Muscle of arm (tissue), 14 donors: ENCODE results near the gene CPS1. TPM values are rescaled to one million over a fixed set of nuclear protein-coding genes. Genes with fewer than 3 reads are reported as not detected.

ENCODE experiments used
- DNase-seq: peaks from one replicate; pipeline ENCODE4 v3.0.0-alpha.2; 2013
- long read RNA-seq, 11 donors: transcript quantifications; one replicate each; lab custom pipeline, GENCODE V29; 2026
- polyA plus RNA-seq, 12 donors: library from polyadenylated mRNA; unstranded; fragments of 120-200 nt; gene quantifications; one replicate each; pipeline ENCODE4 v1.2.1, GENCODE V29; 2013; ENCODE audit not compliant: insufficient read length in 12 of 12

The CPS1 gene
- polyA plus RNA-seq = 10 to 100 TPM in 1 of 12 donors, 1 to 10 TPM in 10, not detected in 1; 1.6 to 36.1 (median 3.2) TPM
- long read RNA-seq, donor 1, full-length matches to known transcripts = 3 of 22 reads
- long read RNA-seq, donor 1, partial matches to known transcripts = 19 of 22 reads
- long read RNA-seq, donor 1, other reads (novel, unspliced or antisense) = 0 of 22 reads
- long read RNA-seq, donor 2 = 0 reads
- long read RNA-seq, donor 3 = 0 reads
- long read RNA-seq, donor 4 = 0 reads
- long read RNA-seq, donor 5 = 0 reads
- long read RNA-seq, donor 6 = 0 reads
- long read RNA-seq, donor 7 = 0 reads
- long read RNA-seq, donor 8 = 0 reads
- long read RNA-seq, donor 9 = 0 reads
- long read RNA-seq, donor 10 = 0 reads
- long read RNA-seq, donor 11 = 0 reads

GRCh38 chr2:210556329-210556980, at the start of gene CPS1:
Gene CPS1 (plus strand): TSS chr2:210556599. CDS start chr2:210556734, 135 bp downstream.
- DNase-seq = no peak

DNA sequence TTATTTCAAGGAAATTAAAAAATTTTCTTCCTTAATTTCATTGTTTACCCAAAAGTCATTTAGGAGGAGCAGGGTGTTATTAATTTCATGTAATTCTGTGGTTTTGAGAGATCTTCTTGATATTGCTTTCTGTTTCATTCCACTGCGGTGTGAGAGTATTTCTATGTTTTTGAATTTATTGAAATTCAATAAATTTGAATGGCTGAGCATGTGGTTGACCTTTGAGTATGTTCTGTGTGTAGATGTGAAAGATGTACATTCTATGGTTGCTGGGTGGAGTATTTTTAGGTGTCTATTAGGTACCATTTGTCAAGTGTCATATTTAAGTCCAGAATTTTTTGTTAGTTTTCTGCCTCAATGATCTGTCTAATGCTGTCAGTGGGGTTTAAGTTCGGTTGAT, 40.5 kb upstream of the CPS1 start:
- DNase-seq = no peak

GRCh38 chr2:210517264-210517663, 39.1 kb upstream of the CPS1 start:
- no peak for DNase-seq

- DNase-seq = no peak
Measured at GRCh38 chr2:210519594-210519993, 36.8 kb upstream of the CPS1 start.

- no peak for DNase-seq
Measured at GRCh38 chr2:210522399-210522798, 34.0 kb upstream of the CPS1 start.

GRCh38 chr2:210523650-210524289, 32.6 kb upstream of the CPS1 start:
- no peak for DNase-seq

GRCh38 chr2:210524533-210524932, 31.9 kb upstream of the CPS1 start:
- DNase-seq = no peak

GRCh38 chr2:210527286-210527685, 29.1 kb upstream of the CPS1 start:
- no peak for DNase-seq

- DNase-seq = no peak
Measured at GRCh38 chr2:210528716-210529115, 27.7 kb upstream of the CPS1 start.

DNA sequence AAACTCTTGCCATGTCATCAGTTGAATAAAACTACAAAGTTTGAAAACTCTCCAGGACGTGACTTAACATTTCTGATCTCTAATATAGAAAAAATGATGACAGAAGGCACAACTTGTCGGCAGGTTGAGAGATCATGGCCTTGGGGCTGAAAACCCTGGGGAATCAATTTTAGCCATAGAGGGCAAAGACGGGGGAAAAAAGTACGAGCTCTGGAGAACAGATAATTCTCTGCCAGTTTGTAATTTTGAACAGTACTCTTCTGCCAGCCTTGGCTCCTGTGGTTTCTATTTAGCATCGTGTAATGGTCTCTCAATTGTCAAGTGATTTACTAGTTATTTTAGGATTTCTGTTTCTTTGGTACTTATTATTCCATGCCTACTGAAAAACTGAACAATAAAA, 25.3 kb upstream of the CPS1 start:
- no peak for DNase-seq

GRCh38 chr2:210531482-210531881, 24.9 kb upstream of the CPS1 start:
- DNase-seq = no peak

GRCh38 chr2:210533389-210533788, 23.0 kb upstream of the CPS1 start:
- no peak for DNase-seq

DNA sequence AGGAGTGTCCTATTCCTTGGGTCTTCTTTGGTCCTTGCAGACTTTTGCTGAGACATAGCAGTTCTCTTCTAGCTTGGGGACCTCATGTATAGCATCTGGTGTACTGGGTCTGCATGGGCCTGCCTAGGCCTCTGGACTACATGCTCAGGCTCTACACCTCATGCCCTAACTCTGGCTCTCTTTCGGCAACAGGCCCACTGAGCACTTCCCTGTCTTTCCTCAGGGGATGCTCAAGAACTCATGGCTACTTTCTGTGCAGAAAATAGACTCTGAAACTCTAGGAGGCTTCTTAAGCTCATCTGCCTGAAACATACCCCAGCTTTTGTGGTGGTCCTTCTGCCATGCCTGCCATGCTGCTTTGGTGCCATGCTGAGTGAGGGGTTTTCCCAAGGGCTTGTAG, 21.5 kb upstream of the CPS1 start:
- no peak for DNase-seq

DNA sequence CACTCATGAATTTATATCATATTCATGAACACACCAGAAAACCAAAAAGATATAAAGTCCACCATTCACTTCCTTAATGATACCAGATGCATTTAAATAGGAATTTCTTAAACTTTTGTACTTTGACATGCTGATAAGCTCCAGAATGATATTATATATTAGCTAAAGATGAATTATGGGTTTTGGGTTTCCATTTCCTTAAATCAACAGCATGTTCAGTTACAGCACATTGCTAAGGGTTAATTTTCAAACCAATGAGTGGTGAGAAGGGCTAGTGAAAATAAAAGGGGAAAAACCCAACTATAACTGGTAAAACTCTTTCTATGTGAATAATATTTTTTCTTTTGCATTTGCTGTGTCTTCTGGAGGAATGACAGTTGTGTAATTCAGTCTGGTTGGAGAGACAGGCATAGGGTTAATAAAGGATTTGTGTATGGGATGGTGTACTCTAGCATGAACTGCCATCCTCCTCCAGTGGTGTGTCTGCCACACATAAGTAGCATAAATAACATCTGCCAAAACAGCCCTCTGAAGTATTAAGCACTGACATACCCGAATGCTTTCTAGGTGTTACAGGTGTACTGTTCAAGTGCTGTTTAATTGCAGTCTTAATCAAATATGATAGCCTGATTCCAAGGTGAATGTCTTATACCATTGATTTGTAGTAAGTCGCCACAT, 19.3 kb upstream of the CPS1 start:
- DNase-seq = no peak

DNA sequence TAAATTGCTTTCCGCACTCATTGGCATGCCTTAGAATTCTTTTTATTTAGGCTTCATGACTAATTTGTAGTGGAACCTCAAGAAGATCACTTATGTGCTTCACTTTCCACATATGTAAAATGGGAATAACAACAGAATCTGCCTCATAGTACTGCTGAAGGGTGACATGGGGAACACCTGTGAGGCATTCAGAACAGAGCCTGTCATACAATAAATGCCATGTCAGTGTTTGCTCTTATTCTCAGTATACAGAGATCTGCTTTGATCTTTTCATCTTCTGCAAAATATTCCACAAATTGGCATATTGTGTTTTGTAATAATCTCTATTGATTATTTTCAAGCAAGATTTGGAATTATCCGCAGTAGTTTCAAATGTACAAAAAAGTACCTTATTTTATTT, 17.4 kb upstream of the CPS1 start:
- DNase-seq = no peak

GRCh38 chr2:210539578-210540416, 16.6 kb upstream of the CPS1 start:
- no peak for DNase-seq

- no peak for DNase-seq
Measured at GRCh38 chr2:210540471-210540870, 15.9 kb upstream of the CPS1 start.

- peak; percentile 4 for DNase-seq
Measured at GRCh38 chr2:210540900-210541289, 15.5 kb upstream of the CPS1 start.

DNA sequence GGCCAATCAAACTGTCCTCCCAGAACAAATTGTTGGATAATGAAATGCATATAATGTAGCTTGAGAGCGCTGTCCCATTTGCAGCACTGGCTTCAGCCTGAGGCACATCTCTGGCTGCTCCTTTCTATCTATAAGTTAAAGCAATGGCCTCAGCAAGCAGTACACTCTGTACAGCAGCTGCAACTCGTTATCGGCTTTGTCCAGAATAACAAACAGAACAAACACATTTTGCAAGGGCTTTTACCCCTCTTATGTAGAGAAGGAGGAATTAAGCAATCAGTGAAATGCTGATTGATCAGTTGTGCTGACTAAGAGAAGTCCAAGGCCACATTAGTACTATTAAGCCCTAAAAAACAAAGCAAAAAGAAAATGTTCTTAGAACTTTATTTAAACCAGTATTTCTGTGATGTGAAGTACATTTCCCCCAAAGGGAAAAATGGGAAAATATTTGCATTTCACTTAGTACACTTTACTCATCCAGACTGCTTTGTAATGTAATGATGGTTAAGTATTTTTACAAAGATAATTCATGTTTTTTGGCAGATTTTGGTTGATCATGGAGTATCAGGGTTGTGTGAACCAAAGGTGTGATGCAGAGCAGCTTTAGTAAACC, 15.0 kb upstream of the CPS1 start:
- peak; percentile 28 for DNase-seq

DNA sequence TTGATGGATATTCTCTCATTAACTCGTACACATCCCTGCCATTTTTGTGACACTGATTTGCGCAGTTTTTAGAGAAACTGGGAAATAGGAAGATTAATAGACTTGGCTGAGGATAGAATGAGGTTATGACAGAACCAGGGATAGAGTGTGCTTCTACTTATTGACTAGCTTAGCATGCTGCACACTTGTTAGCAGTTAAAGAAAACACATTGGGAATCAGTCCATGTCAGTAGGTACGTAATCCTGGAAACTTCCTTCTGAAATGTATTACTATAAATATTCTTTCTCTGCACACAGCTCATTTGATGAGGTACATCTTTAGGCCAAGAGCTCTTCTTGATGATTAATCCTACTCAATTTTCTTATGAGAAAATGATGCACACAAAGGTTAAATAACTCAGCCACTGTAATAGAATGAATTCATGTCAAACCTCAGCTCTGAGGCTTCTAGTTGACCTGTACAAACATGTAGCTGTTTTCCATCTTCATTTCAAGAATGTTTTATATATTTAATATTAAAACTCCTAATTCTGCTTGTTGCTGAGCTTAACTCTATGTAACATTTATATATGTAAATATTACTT, 12.3 kb upstream of the CPS1 start:
- no peak for DNase-seq

DNA sequence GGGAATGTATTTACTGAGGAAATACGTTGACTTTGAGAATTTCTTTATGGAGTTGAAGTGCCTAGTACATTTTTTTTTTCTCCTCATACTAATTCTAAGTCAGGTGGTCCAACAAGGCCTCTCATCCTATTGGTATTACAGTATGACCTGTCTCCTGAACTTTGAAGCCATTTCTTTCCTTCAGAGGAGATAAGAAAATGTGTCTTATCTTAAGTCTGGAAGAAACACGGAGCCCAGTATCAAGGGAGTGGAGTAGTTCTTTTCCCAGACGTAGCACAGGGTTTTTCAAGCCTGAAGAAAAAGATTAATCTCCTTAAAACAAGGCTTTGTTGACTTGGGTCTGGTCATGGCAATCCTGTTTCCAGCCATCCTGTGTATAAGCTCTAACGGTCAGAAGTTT, 11.6 kb upstream of the CPS1 start:
- DNase-seq = no peak
